H1 (cell line): ENCODE results near the gene IL31RA. TPM values are rescaled to one million over a fixed set of nuclear protein-coding genes. Genes with fewer than 3 reads are reported as not detected.

Source experiments
- CTCF ChIA-PET: fragments of 300-600 bp; sonication (Branson Sonifier 250); formaldehyde crosslinking; loops from one replicate; lab custom pipeline; 2021; ENCODE audit not compliant: partially characterized antibody; lab: Charles Lee
- POLR2A ChIA-PET: fragments of 300-600 bp; sonication (Branson Sonifier 250); formaldehyde crosslinking; loops from one replicate; lab custom pipeline; 2021; ENCODE audit warnings: inconsistent platforms; ENCODE audit not compliant: partially characterized antibody; lab: Charles Lee
- DNase-seq, 2 experiments: peaks; one replicate each; pipeline versions ENCODE4 v3.0.0 to v3.0.0-alpha.2; 2010 to 2022; ENCODE audit warnings: low spot score in 2 of 2, low read depth in 1 of 2, mixed read lengths in 1 of 2
- FAIRE-seq: peaks from 2 replicates; lab custom pipeline; 2011; peaks lifted over from hg19 to GRCh38; lab: Jason Lieb, UNC
- H2AFZ ChIP-seq: 2 replicates; pipeline ENCODE4 v1.8.1; 2012; ENCODE audit warnings: low read length, inconsistent platforms
- H2AK5ac ChIP-seq: 2 replicates; pipeline ENCODE4 v1.6.1; 2013; ENCODE audit warnings: low read depth, low read length
- H2BK120ac ChIP-seq: replicated peaks from 2 replicates; pipeline ENCODE3; 2013; ENCODE audit warnings: low read depth, low read length, inconsistent platforms
- H2BK12ac ChIP-seq: 2 replicates; pipeline ENCODE4 v1.6.1; 2013; ENCODE audit warnings: low read depth, low read length
- H2BK15ac ChIP-seq: 2 replicates; pipeline ENCODE4 v1.6.1; 2013; ENCODE audit warnings: low read length
- H2BK20ac ChIP-seq: 2 replicates; pipeline ENCODE4 v1.6.1; 2013; ENCODE audit warnings: low read length
- H2BK5ac ChIP-seq: 2 replicates; pipeline ENCODE4 v1.6.1; 2013; ENCODE audit warnings: low read depth, low read length
- H3K14ac ChIP-seq: 2 replicates; pipeline ENCODE4 v1.6.1; 2013; ENCODE audit warnings: inconsistent platforms; ENCODE audit not compliant: insufficient read length
- H3K18ac ChIP-seq: 2 replicates; pipeline ENCODE4 v1.6.1; 2013; ENCODE audit warnings: low read length; ENCODE audit errors: extremely low read depth
- H3K23ac ChIP-seq: 2 replicates; pipeline ENCODE4 v1.6.1; 2013; ENCODE audit warnings: inconsistent platforms; ENCODE audit not compliant: insufficient read length
- H3K23me2 ChIP-seq: 2 replicates; pipeline ENCODE4 v1.6.1; 2013; ENCODE audit warnings: low read depth, low read length
- H3K27ac ChIP-seq: 2 replicates; pipeline ENCODE4 v1.6.1; 2011; ENCODE audit warnings: low read depth, low read length, inconsistent platforms
- H3K27me3 ChIP-seq, 4 experiments: replicated peaks in 1 of 4; 1 replicate in 1 of 4; 2 replicates in 3 of 4; pipeline versions ENCODE4 v1.6.1 to v1.8.1; 2011 to 2013; ENCODE audit warnings: low read length in 3 of 4, mild to moderate bottlenecking in 3 of 4, inconsistent platforms in 2 of 4, mixed read lengths in 2 of 4, moderate library complexity in 1 of 4; ENCODE audit not compliant: control insufficient read depth in 3 of 4, insufficient read depth in 3 of 4; ENCODE audit errors: extremely low read depth in 1 of 4
- H3K36me3 ChIP-seq, 4 experiments: 2 replicates each; pipeline versions ENCODE4 v1.6.1 to v1.8.1; 2011 to 2013; ENCODE audit warnings: mild to moderate bottlenecking in 4 of 4, low read length in 3 of 4, moderate library complexity in 2 of 4, control low read depth in 1 of 4, inconsistent platforms in 1 of 4; ENCODE audit not compliant: insufficient read depth in 4 of 4, control insufficient read depth in 2 of 4
- H3K4ac ChIP-seq: replicated peaks from 2 replicates; pipeline ENCODE3; 2013; ENCODE audit warnings: low read length, low read depth, mixed read lengths, inconsistent platforms; ENCODE audit not compliant: insufficient read length
- H3K4me1 ChIP-seq, 4 experiments: replicated peaks in 1 of 4; 1 replicate in 1 of 4; 2 replicates in 3 of 4; pipeline versions ENCODE4 v1.6.1 to v1.8.1; 2011 to 2013; ENCODE audit warnings: low read length in 3 of 4, inconsistent platforms in 2 of 4, mixed read lengths in 1 of 4; ENCODE audit not compliant: insufficient read depth in 4 of 4, control insufficient read depth in 3 of 4
- H3K4me2 ChIP-seq, 2 experiments: 2 replicates each; pipeline versions ENCODE4 v1.6.1 to v1.8.1; 2011 to 2013; ENCODE audit warnings: low read depth in 2 of 2, low read length in 2 of 2, control low read depth in 1 of 2, inconsistent platforms in 1 of 2, mild to moderate bottlenecking in 1 of 2; ENCODE audit not compliant: insufficient read depth in 1 of 2
- H3K4me3 ChIP-seq, 4 experiments: fragments of 200-600, 300-600 bp in 1 of 4; sonication (generic), shearing (Covaris generic), sonication (Bioruptor Twin) in 1 of 4; 2 replicates each; pipeline versions ENCODE4 v1.5.1 to v1.8.1; 2011 to 2016; ENCODE audit warnings: low read length in 4 of 4, low read depth in 3 of 4, control low read depth in 2 of 4, inconsistent platforms in 2 of 4, mild to moderate bottlenecking in 2 of 4, mixed read lengths in 1 of 4, moderate library complexity in 1 of 4; ENCODE audit not compliant: insufficient read depth in 2 of 4; ENCODE audit errors: extremely low read depth in 1 of 4
- H3K56ac ChIP-seq: replicated peaks from 2 replicates; pipeline ENCODE3; 2013; ENCODE audit warnings: low read depth, mild to moderate bottlenecking, mixed read lengths, low read length, inconsistent platforms; ENCODE audit not compliant: insufficient read length
- H3K79me1 ChIP-seq: 2 replicates; pipeline ENCODE4 v1.6.1; 2013; ENCODE audit warnings: low read depth, low read length, control low read depth
- H3K79me2 ChIP-seq, 2 experiments: 2 replicates each; pipeline versions ENCODE4 v1.6.1 to v1.8.1; 2012 to 2013; ENCODE audit warnings: low read length in 2 of 2, mild to moderate bottlenecking in 2 of 2, inconsistent platforms in 1 of 2; ENCODE audit not compliant: insufficient read depth in 2 of 2, control insufficient read depth in 1 of 2
- H3K9ac ChIP-seq, 4 experiments: replicated peaks in 1 of 4; 1 replicate in 1 of 4; 2 replicates in 3 of 4; pipeline versions ENCODE4 v1.6.1 to v1.8.1; 2011 to 2013; ENCODE audit warnings: low read depth in 3 of 4, low read length in 3 of 4, control low read depth in 2 of 4, mild to moderate bottlenecking in 2 of 4, moderate library complexity in 2 of 4, inconsistent platforms in 1 of 4; ENCODE audit errors: extremely low read depth in 1 of 4
- H3K9me3 ChIP-seq, 2 experiments: 2 replicates each; pipeline versions ENCODE4 v1.6.1 to v1.8.1; 2012 to 2013; ENCODE audit warnings: mild to moderate bottlenecking in 2 of 2, moderate library complexity in 2 of 2, control low read depth in 1 of 2, inconsistent platforms in 1 of 2, low read depth in 1 of 2, low read length in 1 of 2, mixed read lengths in 1 of 2; ENCODE audit not compliant: insufficient read depth in 2 of 2
- H4K20me1 ChIP-seq, 2 experiments: replicated peaks in 1 of 2; 2 replicates each; pipeline versions ENCODE3 to v1.8.1; 2011 to 2013; ENCODE audit warnings: inconsistent platforms in 2 of 2, low read length in 2 of 2, mild to moderate bottlenecking in 1 of 2; ENCODE audit not compliant: insufficient read depth in 2 of 2, control insufficient read depth in 1 of 2
- H4K5ac ChIP-seq: 2 replicates; pipeline ENCODE4 v1.6.1; 2013; ENCODE audit warnings: low read length, low read depth, mixed read lengths, inconsistent platforms; ENCODE audit not compliant: insufficient read length
- H4K8ac ChIP-seq: 2 replicates; pipeline ENCODE4 v1.8.0; 2013; ENCODE audit warnings: mild to moderate bottlenecking, moderate library complexity, low read length, inconsistent platforms; ENCODE audit not compliant: insufficient read depth; ENCODE audit errors: extremely low read depth
- H4K91ac ChIP-seq: replicated peaks from 2 replicates; pipeline ENCODE3; 2013; ENCODE audit warnings: low read length, mixed read lengths, inconsistent platforms; ENCODE audit not compliant: insufficient read length
- ASH2L ChIP-seq: fragments of 200-600, 300-600 bp; sonication (generic); IDR thresholded peaks from one replicate; pipeline ENCODE4 v1.7.1; 2017; ENCODE audit warnings: low read length
- BRCA1 ChIP-seq: IDR thresholded peaks from 2 replicates; pipeline ENCODE4 v1.6.1; 2012; ENCODE audit warnings: low read depth, low read length, improper control_type of control experiment
- EP300 ChIP-seq, 2 experiments: IDR thresholded peaks; 1 replicate in 1 of 2; 2 replicates in 1 of 2; pipeline ENCODE4 v1.6.1; 2011 to 2012; ENCODE audit warnings: low read depth in 2 of 2, low read length in 2 of 2, mild to moderate bottlenecking in 2 of 2, borderline replicate concordance in 1 of 2, inconsistent platforms in 1 of 2, moderate library complexity in 1 of 2
- FOSL1 ChIP-seq: IDR thresholded peaks from 2 replicates; pipeline ENCODE4 v1.6.1; 2011; ENCODE audit warnings: mild to moderate bottlenecking, low read depth, low read length, moderate library complexity; ENCODE audit not compliant: insufficient read depth
- GTF2F1 ChIP-seq: IDR thresholded peaks from 2 replicates; pipeline ENCODE4 v1.6.1; 2012; ENCODE audit warnings: low read depth, low read length, improper control_type of control experiment, borderline replicate concordance
- KDM4A ChIP-seq: IDR thresholded peaks from one replicate; pipeline ENCODE4 v1.7.1; 2012; ENCODE audit warnings: low read depth, mild to moderate bottlenecking, moderate library complexity, low read length, inconsistent platforms; ENCODE audit not compliant: severe bottlenecking
- POU5F1 ChIP-seq: IDR thresholded peaks from 2 replicates; pipeline ENCODE4 v1.6.1; 2011; ENCODE audit warnings: low read depth, mild to moderate bottlenecking, low read length, moderate library complexity
- RXRA ChIP-seq: IDR thresholded peaks from 2 replicates; pipeline ENCODE4 v1.6.1; 2011; ENCODE audit warnings: low read depth, mild to moderate bottlenecking, low read length, moderate library complexity; ENCODE audit not compliant: insufficient read depth
- SIX5 ChIP-seq: IDR thresholded peaks from 2 replicates; pipeline ENCODE4 v1.6.1; 2011; ENCODE audit warnings: mild to moderate bottlenecking, low read depth, low read length
- SP2 ChIP-seq: IDR thresholded peaks from 2 replicates; pipeline ENCODE4 v1.6.1; 2012; ENCODE audit warnings: mild to moderate bottlenecking, low read length, inconsistent platforms
- ZNF274 ChIP-seq: IDR thresholded peaks from 2 replicates; pipeline ENCODE4 v1.7.0; 2012; ENCODE audit warnings: low read length, borderline replicate concordance; ENCODE audit errors: extremely low read depth
- polyA plus RNA-seq, 7 experiments: library from polyadenylated mRNA; depleted of rRNA in 3 of 7; stranded (reverse) in 5 of 7; unstranded in 2 of 7; fragments of >200 nt in 5 of 7; fragments of 200-250 nt in 2 of 7; gene quantifications; 1 replicate in 5 of 7; 2 replicates in 1 of 7; 4 replicates in 1 of 7; pipeline versions ENCODE4 v1.2.1 to v1.2.3, GENCODE V29; 2011 to 2013; ENCODE audit warnings: missing spikeins in 2 of 7, mixed read lengths in 2 of 7
- total RNA-seq: library from RNA; stranded (reverse); fragmentation: NEBNext Ultra II Directional; extraction: Animal tissue kit (Norgen Biotek cat#: 25700); gene quantifications from 2 replicates; pipeline ENCODE4 v1.2.1, GENCODE V29; 2021
- TF ChIP-seq, protein P1 (sequence below): IDR thresholded peaks from 2 replicates; pipeline ENCODE4 v1.6.1; 2012; ENCODE audit warnings: inconsistent platforms
- TF ChIP-seq, protein P2 (sequence below): IDR thresholded peaks from 2 replicates; pipeline ENCODE4 v1.6.1; 2011; ENCODE audit warnings: low read length, improper control_type of control experiment

The IL31RA gene
- total and polyA plus RNA-seq, 2 of the 8 experiments (the other 6 are each of a cell fraction or from before 2014, with no cell fraction given): not detected

DNA sequence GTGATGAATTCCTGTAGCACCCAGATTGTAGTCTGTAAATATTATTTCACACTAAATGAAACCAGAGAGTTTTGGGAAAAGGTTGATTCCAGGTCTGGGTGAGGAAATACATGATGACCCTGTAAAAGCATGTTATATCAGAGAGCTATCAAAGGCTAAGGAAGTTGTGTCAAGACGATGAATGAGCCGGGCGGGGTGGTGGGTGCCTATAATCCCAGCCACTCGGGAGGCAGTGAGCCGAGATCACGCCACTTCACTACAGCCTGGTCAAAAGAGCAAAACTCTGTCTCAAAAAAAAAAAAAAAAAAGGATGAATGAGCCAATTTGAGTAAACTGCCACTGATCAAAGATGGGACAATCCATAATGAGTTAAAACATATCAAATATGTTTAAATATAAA, 114.4 kb downstream of the IL31RA start (continued):
- TF ChIP-seq, protein P1, sequence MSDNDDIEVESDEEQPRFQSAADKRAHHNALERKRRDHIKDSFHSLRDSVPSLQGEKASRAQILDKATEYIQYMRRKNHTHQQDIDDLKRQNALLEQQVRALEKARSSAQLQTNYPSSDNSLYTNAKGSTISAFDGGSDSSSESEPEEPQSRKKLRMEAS: no peak

DNA sequence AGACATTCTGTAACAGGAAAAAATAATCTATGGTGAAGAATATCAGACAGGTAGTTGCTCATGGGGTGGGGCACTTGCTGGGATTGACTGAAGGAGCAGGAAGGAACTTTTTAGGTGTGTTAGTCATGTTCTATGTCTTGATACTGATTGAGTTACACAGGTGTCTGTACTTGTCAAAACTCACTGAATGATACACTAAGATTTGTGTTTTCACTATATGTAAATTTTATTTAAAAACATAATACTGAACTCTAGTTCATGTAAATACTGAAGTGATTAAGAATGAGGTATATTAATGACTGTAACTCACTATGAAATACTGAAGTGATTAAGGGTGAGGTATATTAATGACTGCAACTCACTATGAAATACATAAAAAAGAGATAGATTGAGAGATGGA, 115.1 kb downstream of the IL31RA start:
- no peak overlapping the region for H3K23ac ChIP-seq
- FAIRE-seq (no peak), DNase-seq (no peak)
- no peaks in the 10 kb centered on the region for H3K36me3 ChIP-seq
- H3K4me2 ChIP-seq: no peak overlapping the region
- no peak overlapping the region for H3K18ac ChIP-seq
- H3K79me2 ChIP-seq: no peaks in the 10 kb centered on the region
- H2BK12ac ChIP-seq: no peak overlapping the region
- H3K79me1 ChIP-seq: no peaks in the 10 kb centered on the region
- H2AK5ac ChIP-seq: no peak overlapping the region
- H3K4ac ChIP-seq: no peak overlapping the region
- TF ChIP-seq GTF2F1 (no peak), POU5F1 (no peak), SIX5 (no peak), EP300 (IDR thresholded peaks at IDR 0.05; ENCODE audit: borderline replicate concordance in 1 of 2, low read depth in 2 of 2, low read length in 2 of 2) (no peak), SP2 (no peak), KDM4A (no peak), RXRA (no peak), ZNF274 (no peak), ASH2L (no peak), BRCA1 (no peak), FOSL1 (no peak)
- TF ChIP-seq, protein P2, sequence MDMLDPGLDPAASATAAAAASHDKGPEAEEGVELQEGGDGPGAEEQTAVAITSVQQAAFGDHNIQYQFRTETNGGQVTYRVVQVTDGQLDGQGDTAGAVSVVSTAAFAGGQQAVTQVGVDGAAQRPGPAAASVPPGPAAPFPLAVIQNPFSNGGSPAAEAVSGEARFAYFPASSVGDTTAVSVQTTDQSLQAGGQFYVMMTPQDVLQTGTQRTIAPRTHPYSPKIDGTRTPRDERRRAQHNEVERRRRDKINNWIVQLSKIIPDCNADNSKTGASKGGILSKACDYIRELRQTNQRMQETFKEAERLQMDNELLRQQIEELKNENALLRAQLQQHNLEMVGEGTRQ: no peak
- H3K14ac ChIP-seq: no peak overlapping the region
- H3K56ac ChIP-seq: no peak overlapping the region
- CTCF ChIA-PET: no interaction called here
- H3K4me1 ChIP-seq: no peaks in the 10 kb centered on the region
- no peak overlapping the region for H4K91ac ChIP-seq
- H4K5ac ChIP-seq: no peak overlapping the region
- H3K9ac ChIP-seq: no peak overlapping the region
- H3K23me2 ChIP-seq: no peaks in the 10 kb centered on the region
- no peak overlapping the region for H3K4me3 ChIP-seq
- H2BK20ac ChIP-seq: no peak overlapping the region
- H3K9me3 ChIP-seq: no peaks in the 10 kb centered on the region
- H2AFZ ChIP-seq: no peak overlapping the region
- no peak overlapping the region for H2BK5ac ChIP-seq
- H4K8ac ChIP-seq: no peak overlapping the region
- no peaks in the 10 kb centered on the region for H4K20me1 ChIP-seq
- H3K27ac ChIP-seq: no peak overlapping the region
- H2BK120ac ChIP-seq: no peak overlapping the region
- H3K27me3 ChIP-seq: no peaks in the 10 kb centered on the region
- H2BK15ac ChIP-seq: no peak overlapping the region
- POLR2A ChIA-PET: no interaction called here
